GM21526 (cell line): ENCODE results near the gene NIT1.

ENCODE experiments used
- ATAC-seq: cut with Tn5 transposase; IDR thresholded peaks from one replicate; pipeline ENCODE4 v1.9.1; 2021; ENCODE audit warnings: moderate library complexity; ENCODE audit not compliant: unreplicated experiment, low FRiP score

NIT1 gene

GRCh38 chr1:161083748-161084596 is 33.9 kb upstream of the NIT1 start:
- ATAC-seq = no peak

DNA sequence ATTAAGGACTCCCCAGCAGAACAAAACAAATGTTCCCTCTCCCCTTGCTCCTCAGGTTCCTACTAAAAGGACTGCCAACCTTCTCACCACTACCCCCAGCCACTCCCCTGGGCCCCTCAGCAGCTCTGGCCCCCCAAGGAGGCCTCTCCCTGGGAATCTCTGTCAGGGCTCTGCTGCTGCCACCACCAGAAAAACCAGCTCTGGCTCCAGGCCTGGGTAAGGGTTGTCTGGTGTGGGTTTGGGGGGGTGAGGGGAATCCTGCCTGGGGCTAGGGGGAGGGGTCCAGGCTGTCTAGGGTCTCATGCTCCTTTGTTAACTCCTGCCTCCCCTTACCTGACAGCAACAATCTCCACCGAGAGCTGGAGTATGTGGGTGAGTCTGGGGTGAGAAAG is 33.3 kb upstream of the NIT1 start:
- no peak for ATAC-seq

DNA sequence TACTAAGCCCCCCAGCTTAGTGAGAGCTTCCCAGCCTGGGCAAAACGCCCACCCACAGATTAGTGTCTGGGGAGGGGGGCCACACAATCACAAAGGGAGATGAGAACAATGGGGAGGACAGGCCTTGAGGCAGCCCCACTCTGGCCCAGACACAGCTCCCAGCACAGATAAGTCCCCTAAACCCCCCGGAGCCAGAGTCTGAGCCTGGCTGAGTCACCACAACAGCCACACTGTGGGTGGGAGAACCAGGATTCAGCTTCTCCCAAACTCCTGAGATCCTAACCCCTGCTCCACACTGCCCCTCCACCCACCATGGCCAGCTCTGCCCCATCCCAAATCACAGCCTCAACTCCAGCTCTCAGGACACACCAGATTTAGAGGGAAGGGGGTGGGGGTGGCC is 32.7 kb upstream of the NIT1 start:
- no peak for ATAC-seq

DNA sequence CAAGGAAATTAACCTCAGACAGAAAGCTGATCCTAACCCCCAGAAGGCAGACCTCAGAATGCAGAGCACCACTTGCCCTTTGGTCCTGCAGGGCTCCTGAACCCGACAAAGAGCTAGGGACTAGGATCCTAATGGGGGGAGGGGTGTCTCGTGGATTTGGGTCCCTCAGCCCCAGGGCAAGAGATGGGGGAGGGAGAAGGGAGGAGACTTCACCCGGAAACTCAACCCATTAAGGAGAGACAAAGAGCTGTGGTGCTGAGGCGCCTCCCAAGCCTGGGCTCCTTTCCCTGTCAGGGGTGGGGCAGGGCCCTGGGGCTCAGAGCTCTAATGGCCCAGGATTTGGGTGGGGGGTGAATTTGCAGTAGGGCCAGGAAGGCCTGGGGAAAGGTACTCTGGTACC is 31.4 kb upstream of the NIT1 start:
- no peak for ATAC-seq

GRCh38 chr1:161088587-161089110 is 29.3 kb upstream of the NIT1 start:
- ATAC-seq = no peak

DNA sequence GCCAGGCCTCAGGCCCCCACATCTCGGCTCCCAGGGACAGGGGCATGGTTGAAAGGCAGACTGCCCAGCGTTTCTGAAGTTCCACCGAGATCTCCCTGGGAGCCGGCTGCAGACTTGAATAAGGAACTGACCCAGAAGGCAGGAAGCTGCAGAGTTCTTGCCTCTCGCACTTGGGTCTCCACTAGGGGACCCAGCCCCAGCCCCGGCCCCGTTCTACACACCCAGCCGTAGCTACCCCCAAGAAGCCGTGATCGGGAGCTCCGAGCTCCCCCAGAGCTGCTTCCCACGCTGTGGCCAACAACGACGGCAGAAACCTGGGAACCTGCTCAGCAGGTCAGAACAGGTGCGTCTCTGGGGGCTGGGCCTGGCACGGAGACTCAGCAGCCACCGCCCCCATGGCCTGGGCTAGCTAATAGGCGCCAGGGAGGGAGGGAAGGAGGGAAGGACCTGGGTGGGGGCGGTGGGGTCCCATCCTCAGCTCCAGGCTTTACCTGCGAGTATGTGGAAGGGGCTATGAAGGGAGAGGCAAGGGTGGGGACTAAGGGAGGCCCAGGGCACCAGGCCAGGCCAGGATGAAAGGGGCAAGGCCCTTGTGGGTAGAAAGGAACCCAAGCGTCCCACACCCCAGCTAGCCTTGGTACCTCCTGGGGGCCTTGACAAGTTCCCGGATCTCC is 28.5 kb upstream of the NIT1 start, which contains the start of gene NECTIN4:
TSS of gene NECTIN4 (minus strand) at position 308 of the 674 bp plus-strand sequence. CDS start at position 46, 262 bp downstream.
- ATAC-seq = no peak

- no peak for ATAC-seq
These were observed 28.0 kb upstream of the NIT1 start for GRCh38 chr1:161089938-161090337.

GRCh38 chr1:161090617-161091016 is 27.3 kb upstream of the NIT1 start:
- no peak for ATAC-seq

DNA sequence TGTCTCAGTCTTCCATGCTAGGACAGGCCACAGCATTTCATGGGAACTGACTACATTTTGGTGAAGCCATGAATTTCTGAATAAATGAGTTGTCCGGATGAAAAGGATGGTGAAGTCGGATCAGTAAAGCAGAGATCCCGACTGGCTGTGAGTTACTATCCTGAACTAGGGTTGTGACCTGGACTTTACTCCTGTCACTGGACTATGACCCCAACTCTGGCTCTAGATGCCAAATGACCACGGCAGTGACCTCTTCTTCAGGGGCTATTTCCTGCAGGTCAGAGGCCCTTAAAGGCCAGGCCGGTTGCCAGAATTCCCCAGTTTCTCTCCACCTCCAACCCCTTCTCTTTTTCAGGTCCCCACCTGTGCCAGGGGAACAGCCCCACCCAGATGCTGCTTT is 26.8 kb upstream of the NIT1 start:
- no peak for ATAC-seq

GRCh38 chr1:161091796-161092507 is 26.0 kb upstream of the NIT1 start:
- no peak for ATAC-seq

DNA sequence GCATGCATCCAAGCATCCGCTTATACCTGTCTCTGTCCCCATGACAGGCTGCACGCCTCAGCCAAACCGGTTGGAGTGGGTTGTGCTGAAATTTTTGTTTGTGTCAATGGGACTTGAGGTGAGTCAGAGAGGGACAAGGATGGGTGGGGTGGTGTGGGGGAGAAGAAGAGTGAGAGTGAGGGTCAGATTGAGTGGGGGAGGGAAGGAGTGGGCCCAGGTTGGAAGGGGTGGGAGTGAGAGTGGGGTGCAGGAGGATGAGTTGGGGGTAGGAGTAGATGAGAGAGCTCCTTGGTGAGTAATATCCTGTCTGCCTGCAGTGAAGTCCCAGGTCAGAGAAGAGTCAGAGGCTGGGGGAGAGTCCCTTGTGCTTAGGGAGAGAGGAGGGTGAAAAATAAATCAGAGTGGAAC is 25.3 kb upstream of the NIT1 start:
- ATAC-seq = no peak

GRCh38 chr1:161094481-161094880 is 23.4 kb upstream of the NIT1 start:
- ATAC-seq = no peak

DNA sequence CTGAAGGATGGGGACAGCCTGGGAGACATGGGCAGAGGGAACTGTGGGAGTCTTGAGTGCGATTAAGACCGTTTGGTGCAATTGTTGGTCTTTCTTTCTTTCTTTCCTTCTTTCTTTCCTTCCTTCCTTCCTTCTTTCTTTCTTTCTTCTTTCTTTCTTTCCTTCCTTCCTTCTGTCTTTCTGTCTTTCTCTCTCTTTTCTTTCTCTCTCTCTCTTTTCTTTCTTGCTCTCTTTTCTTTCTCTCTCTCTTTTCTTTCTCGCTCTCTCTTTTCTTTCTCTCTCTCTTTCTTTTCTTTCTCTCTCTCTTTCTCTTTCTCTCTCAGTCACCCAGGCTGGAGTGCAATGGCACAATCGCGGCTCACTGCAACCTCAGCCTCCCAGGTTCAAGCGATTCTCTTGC is 22.7 kb upstream of the NIT1 start:
- ATAC-seq = no peak

DNA sequence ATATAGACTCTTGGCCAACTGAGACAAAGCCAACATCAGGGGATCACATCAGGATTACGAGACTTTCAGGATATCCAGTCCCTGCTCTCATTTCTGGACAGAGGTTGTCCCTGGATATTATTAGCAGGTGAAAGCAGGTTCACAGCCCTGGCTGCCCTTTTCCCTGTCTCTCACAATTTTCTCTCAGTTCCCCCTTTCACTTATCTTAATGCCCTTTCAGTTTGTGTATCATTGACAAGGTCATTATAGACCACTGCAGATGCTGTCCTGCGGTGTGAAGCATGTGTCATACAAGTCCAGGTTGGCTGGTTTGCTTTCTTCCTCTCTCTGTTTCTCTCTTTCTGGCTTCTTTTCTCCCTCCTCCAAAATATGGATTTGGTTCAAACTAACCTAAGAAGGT is 21.9 kb upstream of the NIT1 start:
- ATAC-seq = no peak

DNA sequence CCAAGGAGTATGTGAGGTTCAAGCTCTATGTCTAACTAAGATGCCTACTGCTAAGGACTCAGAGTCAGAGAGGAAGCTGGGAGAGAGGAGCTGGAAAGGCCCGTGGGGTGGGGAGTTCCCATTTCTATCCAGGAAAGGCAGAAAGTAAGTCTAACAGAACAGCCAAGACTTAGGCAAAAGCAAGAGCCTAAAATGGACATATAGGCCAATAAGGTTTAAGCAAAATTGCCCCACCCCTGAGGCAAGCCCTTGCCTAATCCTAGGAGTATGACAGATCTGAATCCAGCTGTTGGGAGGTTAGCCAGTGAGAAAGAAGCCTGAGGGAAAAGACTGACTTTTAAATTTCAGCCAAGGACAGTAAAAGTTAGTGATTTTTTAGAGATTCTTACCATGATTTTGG is 21.4 kb upstream of the NIT1 start:
- no peak for ATAC-seq

GRCh38 chr1:161098210-161099068 is 19.5 kb upstream of the NIT1 start, which contains the start of gene KLHDC9:
Gene KLHDC9 (plus strand): TSS chr1:161098361. CDS start chr1:161098536, 175 bp downstream.
- peak; percentile 64 for ATAC-seq

- ATAC-seq = no peak
These were observed 18.7 kb upstream of the NIT1 start for GRCh38 chr1:161099090-161099802.

GRCh38 chr1:161100556-161100955 is 17.3 kb upstream of the NIT1 start:
- no peak for ATAC-seq

GRCh38 chr1:161106431-161106830 is 11.5 kb upstream of the NIT1 start:
- no peak for ATAC-seq
